PFSK-1 (cell line): ENCODE results near the gene ZNF544.

Experiments
- FOXP2 ChIP-seq: optimal IDR thresholded peaks from 2 replicates; pipeline ENCODE3; 2011; ENCODE audit warnings: borderline replicate concordance, control low read depth, inconsistent platforms; ENCODE audit not compliant: insufficient read depth; ENCODE audit errors: extremely low read length, extremely low read depth
- POLR2AphosphoS5 ChIP-seq: IDR thresholded peaks from 2 replicates; pipeline ENCODE4 v1.6.1; 2012; ENCODE audit warnings: low read depth, mild to moderate bottlenecking, control low read depth, low read length, moderate library complexity
- REST ChIP-seq, 2 experiments: IDR thresholded peaks; 2 replicates each; pipeline versions ENCODE4 v1.6.1 to v1.8.0; 2011 to 2012; ENCODE audit warnings: low read depth in 2 of 2, low read length in 2 of 2, control low read depth in 1 of 2, inconsistent platforms in 1 of 2, mild to moderate bottlenecking in 1 of 2, moderate library complexity in 1 of 2; ENCODE audit not compliant: insufficient read depth in 1 of 2
- SIN3A ChIP-seq: IDR thresholded peaks from 2 replicates; pipeline ENCODE4 v1.6.1; 2012; ENCODE audit warnings: mild to moderate bottlenecking, low read length, moderate library complexity, borderline replicate concordance; ENCODE audit not compliant: insufficient read depth
- TAF1 ChIP-seq: IDR thresholded peaks from 2 replicates; pipeline ENCODE4 v1.6.1; 2012; ENCODE audit warnings: low read length, control low read depth, borderline replicate concordance; ENCODE audit not compliant: insufficient read depth

GRCh38 chr19:58261600-58261967 lies 32.9 kb downstream of the ZNF544 start:
- TF ChIP-seq POLR2AphosphoS5 = no peak
- TF ChIP-seq REST (IDR thresholded peaks at IDR 0.05; ENCODE audit: insufficient read depth in 1 of 2, low read depth in 2 of 2, low read length in 2 of 2) = no peak
- no peak for TF ChIP-seq TAF1
- TF ChIP-seq SIN3A = no peak
- no peak for TF ChIP-seq FOXP2
